Mucosa of rectum (tissue), 2 donors: Measurements from ENCODE around the gene ARF3.
A peak's percentile ranks its signal among the peaks of the same experiment; 100 is the strongest.

Experiments used
- H3K27ac ChIP-seq, 2 donors: one replicate each; pipeline ENCODE4 v1.7.0; 2013; ENCODE audit warnings: inconsistent platforms in 2 of 2, low read depth in 2 of 2, low read length in 2 of 2
- H3K27me3 ChIP-seq, 2 donors: one replicate each; pipeline ENCODE4 v1.7.0; 2013; ENCODE audit warnings: low read length in 2 of 2; ENCODE audit not compliant: control insufficient read depth in 2 of 2, insufficient read depth in 2 of 2
- H3K36me3 ChIP-seq, 2 donors: one replicate each; pipeline ENCODE4 v1.7.0; 2013; ENCODE audit warnings: low read length in 2 of 2; ENCODE audit not compliant: control insufficient read depth in 2 of 2, insufficient read depth in 2 of 2
- H3K4me1 ChIP-seq, 2 donors: one replicate each; pipeline ENCODE4 v1.7.0; 2013; ENCODE audit warnings: low read length in 2 of 2, mild to moderate bottlenecking in 1 of 2; ENCODE audit not compliant: control insufficient read depth in 2 of 2, insufficient read depth in 2 of 2
- H3K4me3 ChIP-seq, 2 donors: one replicate each; pipeline ENCODE4 v1.7.0; 2013; ENCODE audit warnings: low read length in 2 of 2
- H3K9ac ChIP-seq, 2 donors: one replicate each; pipeline ENCODE4 v1.7.0; 2013; ENCODE audit warnings: low read length in 2 of 2, low read depth in 1 of 2, mild to moderate bottlenecking in 1 of 2
- H3K9me3 ChIP-seq, 2 donors: one replicate each; pipeline ENCODE4 v1.7.0; 2013; ENCODE audit warnings: low read length in 2 of 2; ENCODE audit not compliant: control insufficient read depth in 2 of 2
- donor health status: healthy.
- donor health status: Normal muscosa, but diverticular disease.

ARF3 gene

GRCh38 chr12:48903982-48904411 lies 53.3 kb downstream of the ARF3 start:
- H3K9ac ChIP-seq: peak overlapping the region in 1 of 2 donors; percentile 14

DNA sequence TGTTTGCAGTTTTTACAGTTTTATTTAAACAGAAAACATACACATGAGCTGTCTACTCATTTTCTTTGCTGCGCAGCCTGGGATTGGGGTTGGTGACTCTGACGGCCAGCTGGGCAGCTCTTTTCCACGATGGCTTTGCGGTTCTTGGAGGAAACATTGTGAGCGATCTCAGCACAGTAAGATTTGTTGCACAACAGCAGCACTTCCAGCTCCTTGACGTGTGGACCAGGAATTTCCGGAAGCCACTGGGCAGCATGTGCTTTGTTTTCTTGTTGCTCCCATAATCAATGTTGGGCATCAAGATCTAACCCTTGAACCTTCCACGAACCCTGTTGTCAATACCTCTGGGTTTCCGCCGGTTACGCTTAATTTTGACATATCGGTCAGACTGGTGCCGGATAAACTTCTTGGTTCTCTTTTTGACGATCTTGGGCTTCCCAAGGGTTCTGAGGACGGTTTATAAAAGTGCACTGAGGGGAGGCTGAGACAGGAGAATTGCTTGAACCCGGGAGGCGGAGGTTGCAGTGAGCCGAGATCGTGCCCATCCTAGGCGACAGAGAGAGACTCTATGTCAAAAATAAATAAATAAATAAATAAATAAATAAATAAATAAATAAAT lies 53.8 kb downstream of the ARF3 start:
- Histone ChIP-seq H3K9me3 (no peaks in the 10 kb centered on the region), H3K9ac (no peak overlapping the region), H3K36me3 (no peaks in the 10 kb centered on the region), H3K27me3 (no peaks in the 10 kb centered on the region), H3K4me3 (no peak overlapping the region), H3K4me1 (peaks cover 0 to 3% of the 10 kb centered on the region in 2 donors), H3K27ac (no peak overlapping the region)

More at GRCh38 chr12:48903982-48904411, 53.3 kb downstream of the ARF3 start:
- Histone ChIP-seq H3K4me3 (peak overlapping the region in 1 of 2 donors; percentile 63), H3K9me3 (no peaks in the 10 kb centered on the region), H3K27me3 (no peaks in the 10 kb centered on the region), H3K36me3 (no peaks in the 10 kb centered on the region), H3K27ac (no peak overlapping the region), H3K4me1 (peaks cover 0 to 3% of the 10 kb centered on the region in 2 donors)

DNA sequence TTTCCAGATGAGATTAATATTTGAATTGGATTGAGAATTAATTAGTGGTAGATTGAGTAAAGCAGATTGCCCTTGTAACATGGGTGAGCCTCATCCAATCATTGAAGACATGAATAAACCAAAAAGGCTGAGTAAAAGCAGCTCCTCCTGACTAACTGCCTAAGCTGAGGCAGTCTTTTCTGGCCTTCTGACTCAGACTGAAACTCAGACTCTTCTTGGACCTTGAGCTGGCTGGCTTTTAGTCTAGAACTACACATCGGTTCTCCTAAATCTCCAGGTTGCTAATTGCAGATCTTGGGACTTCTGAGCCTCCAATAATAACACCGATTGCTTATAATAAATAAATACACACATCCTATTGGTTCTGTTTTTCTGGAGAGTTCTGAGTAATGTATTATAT lies 56.0 kb downstream of the ARF3 start:
- Histone ChIP-seq H3K4me3 (no peak overlapping the region), H3K36me3 (no peaks in the 10 kb centered on the region), H3K9ac (no peak overlapping the region), H3K4me1 (peaks cover 0 to 3% of the 10 kb centered on the region in 2 donors), H3K27ac (no peak overlapping the region), H3K27me3 (no peaks in the 10 kb centered on the region), H3K9me3 (no peaks in the 10 kb centered on the region)

- Histone ChIP-seq H3K27me3 (no peaks in the 10 kb centered on the region), H3K9me3 (no peaks in the 10 kb centered on the region), H3K4me1 (peaks cover 0 to 3% of the 10 kb centered on the region in 2 donors), H3K9ac (no peak overlapping the region), H3K36me3 (no peaks in the 10 kb centered on the region), H3K4me3 (no peak overlapping the region), H3K27ac (no peak overlapping the region)
Measured at GRCh38 chr12:48899651-48900050, 57.6 kb downstream of the ARF3 start.

- Histone ChIP-seq H3K27me3 (peaks cover 5 to 8% of the 10 kb centered on the region in 2 donors), H3K9me3 (no peaks in the 10 kb centered on the region), H3K9ac (no peak overlapping the region)
Measured at GRCh38 chr12:48894271-48894670, 63.0 kb downstream of the ARF3 start.

GRCh38 chr12:48890657-48891418 lies 66.4 kb downstream of the ARF3 start:
- Histone ChIP-seq H3K27me3 (peaks cover 5 to 8% of the 10 kb centered on the region in 2 donors), H3K9ac (no peak overlapping the region), H3K4me3 (peak overlapping the region in 1 of 2 donors; percentile 24), H3K27ac (no peak overlapping the region), H3K36me3 (no peaks in the 10 kb centered on the region), H3K9me3 (no peaks in the 10 kb centered on the region), H3K4me1 (peaks cover 3 to 4% of the 10 kb centered on the region in 2 donors)

More at GRCh38 chr12:48894271-48894670, 63.0 kb downstream of the ARF3 start:
- Histone ChIP-seq H3K4me3 (no peak overlapping the region), H3K27ac (no peak overlapping the region), H3K36me3 (no peaks in the 10 kb centered on the region), H3K4me1 (peaks cover 3 to 4% of the 10 kb centered on the region in 2 donors)

GRCh38 chr12:48889679-48890078 lies 67.6 kb downstream of the ARF3 start:
- peaks cover 3 to 4% of the 10 kb centered on the region in 2 donors for H3K4me1 ChIP-seq
- H3K27ac ChIP-seq: no peak overlapping the region
- H3K27me3 ChIP-seq: peaks cover 5 to 8% of the 10 kb centered on the region in 2 donors
- no peak overlapping the region for H3K9ac ChIP-seq
- no peaks in the 10 kb centered on the region for H3K9me3 ChIP-seq
- H3K4me3 ChIP-seq: no peak overlapping the region
- no peaks in the 10 kb centered on the region for H3K36me3 ChIP-seq
